HG03342 (cell line): ENCODE measurements around the gene AVPR2.

Experiments used
- ATAC-seq: cut with Tn5 transposase; IDR thresholded peaks from one replicate; pipeline ENCODE4 v1.9.1; 2021; ENCODE audit warnings: mild to moderate bottlenecking, moderate library complexity; ENCODE audit not compliant: unreplicated experiment

Gene AVPR2

GRCh38 chrX:153870791-153871360, 33.6 kb upstream of the AVPR2 start:
- ATAC-seq = no peak

- no peak for ATAC-seq
Observed at GRCh38 chrX:153871451-153871850, 33.0 kb upstream of the AVPR2 start.

- ATAC-seq = no peak
Observed at GRCh38 chrX:153871946-153872878, 32.3 kb upstream of the AVPR2 start.

GRCh38 chrX:153873282-153874084, 31.0 kb upstream of the AVPR2 start:
- no peak for ATAC-seq

GRCh38 chrX:153874085-153874365, 30.4 kb upstream of the AVPR2 start:
- no peak for ATAC-seq

- no peak for ATAC-seq
Observed at GRCh38 chrX:153874366-153875125, 29.9 kb upstream of the AVPR2 start.

GRCh38 chrX:153875391-153876111, 28.9 kb upstream of the AVPR2 start:
- ATAC-seq = no peak

GRCh38 chrX:153876112-153876491, 28.4 kb upstream of the AVPR2 start:
- ATAC-seq = no peak

- no peak for ATAC-seq
Observed at GRCh38 chrX:153877571-153878261, 26.8 kb upstream of the AVPR2 start.

GRCh38 chrX:153878345-153878744, 26.1 kb upstream of the AVPR2 start:
- ATAC-seq = no peak

- no peak for ATAC-seq
Observed at GRCh38 chrX:153878969-153879653, 25.4 kb upstream of the AVPR2 start.

GRCh38 chrX:153879741-153880439, 24.6 kb upstream of the AVPR2 start:
- ATAC-seq = no peak

- ATAC-seq = no peak
Observed at GRCh38 chrX:153880440-153880815, 24.0 kb upstream of the AVPR2 start.

- no peak for ATAC-seq
Observed at GRCh38 chrX:153881281-153881680, 23.2 kb upstream of the AVPR2 start.

- no peak for ATAC-seq
Observed at GRCh38 chrX:153882086-153882498, 22.4 kb upstream of the AVPR2 start.

- ATAC-seq = no peak
Observed at GRCh38 chrX:153882557-153882956, 21.9 kb upstream of the AVPR2 start.

- ATAC-seq = no peak
Observed at GRCh38 chrX:153883163-153883843, 21.2 kb upstream of the AVPR2 start.

GRCh38 chrX:153884136-153884535, 20.3 kb upstream of the AVPR2 start:
- ATAC-seq = no peak
